CD4-positive, alpha-beta memory T cell (primary cell): ENCODE measurements around the gene ABCC1. TPM values are rescaled to one million over a fixed set of nuclear protein-coding genes. Genes with fewer than 3 reads are reported as not detected.

ENCODE experiments used
- CTCF ChIA-PET: fragments of 350-600 bp; sonication (Branson Sonifier 250); formaldehyde crosslinking; loops from one replicate; lab custom pipeline; 2021; ENCODE audit warnings: inconsistent platforms; ENCODE audit not compliant: partially characterized antibody; lab: Charles Lee
- POLR2A ChIA-PET: fragments of 350-600 bp; sonication (Branson Sonifier 250); formaldehyde crosslinking; loops from one replicate; lab custom pipeline; 2021; ENCODE audit not compliant: partially characterized antibody; lab: Charles Lee
- DNase-seq, 5 donors: peaks; one replicate each; pipeline versions ENCODE4 v3.0.0 to v3.0.0-alpha.2; 2020 to 2022; ENCODE audit warnings: mixed read lengths in 1 of 5
- H3K27ac ChIP-seq: one replicate; pipeline ENCODE4 v1.7.0; 2013; ENCODE audit warnings: low read depth, low read length
- H3K27me3 ChIP-seq: 2 replicates; pipeline ENCODE4 v1.7.0; 2013; ENCODE audit warnings: mild to moderate bottlenecking, low read length, moderate library complexity; ENCODE audit not compliant: insufficient read depth
- H3K36me3 ChIP-seq: 2 replicates; pipeline ENCODE4 v1.7.0; 2013; ENCODE audit warnings: mild to moderate bottlenecking, low read length, moderate library complexity; ENCODE audit not compliant: insufficient read depth
- H3K4me1 ChIP-seq: 2 replicates; pipeline ENCODE4 v1.7.0; 2013; ENCODE audit warnings: mild to moderate bottlenecking, low read length, moderate library complexity; ENCODE audit not compliant: insufficient read depth
- H3K4me3 ChIP-seq, 2 donors: one replicate each; pipeline ENCODE4 v1.7.0; 2013; ENCODE audit warnings: low read length in 2 of 2, mild to moderate bottlenecking in 1 of 2
- H3K9me3 ChIP-seq, 2 donors: one replicate each; pipeline ENCODE4 v1.7.0; 2013; ENCODE audit warnings: low read length in 2 of 2, control low read depth in 1 of 2; ENCODE audit not compliant: control insufficient read depth in 1 of 2
- H3K27ac Mint-ChIP-seq, 7 donors: one replicate each; pipeline ENCODE4 v1.8.0; 2020 to 2021; ENCODE audit warnings: mixed read lengths in 7 of 7, mild to moderate bottlenecking in 6 of 7, inconsistent platforms in 3 of 7, moderate library complexity in 3 of 7
- H3K27me3 Mint-ChIP-seq, 2 donors: one replicate each; pipeline ENCODE4 v1.8.0; 2020 to 2021; ENCODE audit warnings: mixed read lengths in 2 of 2
- H3K36me3 Mint-ChIP-seq, 2 donors: one replicate each; pipeline ENCODE4 v1.8.0; 2020 to 2021; ENCODE audit warnings: mixed read lengths in 2 of 2, inconsistent platforms in 1 of 2, mild to moderate bottlenecking in 1 of 2
- H3K4me1 Mint-ChIP-seq, 4 donors: one replicate each; pipeline ENCODE4 v1.8.0; 2020 to 2021; ENCODE audit warnings: mixed read lengths in 4 of 4, mild to moderate bottlenecking in 1 of 4
- H3K4me3 Mint-ChIP-seq, 8 donors: one replicate each; pipeline ENCODE4 v1.8.0; 2020 to 2021; ENCODE audit warnings: mixed read lengths in 8 of 8, mild to moderate bottlenecking in 7 of 8, moderate library complexity in 6 of 8, inconsistent platforms in 3 of 8
- H3K9me3 Mint-ChIP-seq, 8 donors: one replicate each; pipeline ENCODE4 v1.8.0; 2020 to 2021; ENCODE audit warnings: mixed read lengths in 8 of 8, mild to moderate bottlenecking in 5 of 8, inconsistent platforms in 3 of 8, moderate library complexity in 1 of 8
- intact Hi-C: fragments of 100-400 bp; cut with micrococcal nuclease; formaldehyde crosslinking; loops from one replicate; pipeline ENCODE4 v1.15.1; 2023
- polyA plus RNA-seq, 2 donors: library from polyadenylated mRNA; unstranded; fragments of 300-500 nt; fragmentation: Illumina TruSeq; gene quantifications; one replicate each; pipeline ENCODE4 v1.2.3, GENCODE V29; 2021
- total RNA-seq, 2 experiments: library from RNA; stranded (reverse); gene quantifications; one replicate each; pipeline ENCODE4 v1.2.3, GENCODE V29; 2021

ABCC1 gene
- total and polyA plus RNA-seq, 4 experiments from 2014 or later: 1.9 to 69.9 (median 34.2) TPM

DNA sequence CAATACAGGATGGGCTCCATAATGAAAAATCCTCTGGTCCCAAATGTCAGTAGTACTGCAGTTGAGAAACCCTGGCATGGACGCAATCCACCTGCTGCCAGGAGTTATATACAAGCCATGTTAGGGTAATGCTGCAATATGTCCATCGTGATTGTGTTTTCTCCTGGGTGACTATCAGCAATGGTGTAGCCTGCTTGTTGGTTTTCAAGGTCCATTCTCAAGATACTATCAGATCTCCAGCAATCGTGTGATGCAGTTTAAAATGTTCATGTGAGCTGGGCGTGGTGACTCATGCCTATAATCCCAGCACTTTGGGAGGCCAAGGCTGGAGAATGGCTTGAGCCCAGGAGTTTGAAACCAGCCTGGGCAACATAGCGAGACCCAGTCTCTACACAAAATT is 24.0 kb downstream of the ABCC1 start:
- Histone ChIP-seq H3K27me3 (no peaks in the 10 kb centered on the region), H3K4me3 (no peak overlapping the region), H3K27ac (no peak overlapping the region), H3K36me3 (no peaks in the 10 kb centered on the region), H3K9me3 (no peaks in the 10 kb centered on the region), H3K4me1 (peaks cover 10% of the 10 kb centered on the region)
- peaks cover 0 to 21% (median 13%) of the 10 kb centered on the region in 8 donors for H3K9me3 Mint-ChIP-seq
- intact Hi-C loops: no loop called here
- H3K36me3 Mint-ChIP-seq: peaks cover 39 to 60% of the 10 kb centered on the region in 2 donors
- no peaks in the 10 kb centered on the region for H3K27me3 Mint-ChIP-seq
- ChIA-PET CTCF (no interaction called here), POLR2A (interaction anchor here (0.6 kb wide), 1 partner anchor 23 kb away, joined by 5 read pairs; no protein-coding TSS in a partner anchor)
- H3K4me3 Mint-ChIP-seq: no peak overlapping the region
- H3K27ac Mint-ChIP-seq: no peak overlapping the region
- no peak for DNase-seq
- H3K4me1 Mint-ChIP-seq: peaks cover 20 to 49% (median 40%) of the 10 kb centered on the region in 4 donors

DNA sequence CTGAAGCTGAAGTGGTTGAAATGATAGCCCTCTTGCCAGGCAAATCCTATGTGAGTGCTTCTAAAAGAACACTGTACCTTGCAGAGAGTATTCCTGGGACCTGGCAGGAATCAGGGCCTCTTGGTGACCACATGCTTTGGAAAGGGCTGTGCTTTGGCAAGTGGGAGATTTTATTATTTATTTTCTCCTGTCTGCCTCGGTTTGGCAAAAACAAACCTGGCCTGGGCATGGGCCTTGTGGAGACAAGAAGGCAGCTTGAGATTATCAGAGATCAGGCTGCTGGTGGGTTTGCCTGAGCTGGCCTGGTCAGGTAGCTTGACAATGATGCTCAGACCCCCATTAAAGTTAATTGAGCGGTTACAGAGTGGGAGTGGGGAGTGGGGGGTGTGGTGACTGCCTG is 24.6 kb downstream of the ABCC1 start:
- ChIA-PET CTCF (no interaction called here), POLR2A (interaction anchor here (0.6 kb wide), 1 partner anchor 24 kb away, joined by 5 read pairs; no protein-coding TSS in a partner anchor)

GRCh38 chr16:15975172-15975571 is 25.8 kb downstream of the ABCC1 start:
- H3K9me3 ChIP-seq: peaks cover 0 to 5% of the 10 kb centered on the region in 2 donors
- Mint-ChIP-seq H3K27me3 (no peaks in the 10 kb centered on the region), H3K27ac (peak overlapping the region in 2 of 7 donors; percentile 6 to 43), H3K9me3 (peaks cover 0 to 34% (median 21%) of the 10 kb centered on the region in 8 donors), H3K4me3 (no peak overlapping the region), H3K4me1 (peaks cover 23 to 53% (median 43%) of the 10 kb centered on the region in 4 donors), H3K36me3 (peaks cover 50 to 72% of the 10 kb centered on the region in 2 donors)
- no peaks in the 10 kb centered on the region for H3K36me3 ChIP-seq
- POLR2A ChIA-PET: no interaction called here
- DNase-seq: no peak
- CTCF ChIA-PET: no interaction called here
- no peak overlapping the region for H3K27ac ChIP-seq
- intact Hi-C loops: no loop called here
- no peaks in the 10 kb centered on the region for H3K27me3 ChIP-seq
- H3K4me3 ChIP-seq: no peak overlapping the region
- H3K4me1 ChIP-seq: peaks cover 5% of the 10 kb centered on the region

More for the DNA sequence above, 24.6 kb downstream of the ABCC1 start:
- Mint-ChIP-seq H3K36me3 (peaks cover 43 to 66% of the 10 kb centered on the region in 2 donors), H3K27me3 (no peaks in the 10 kb centered on the region), H3K27ac (peak overlapping the region in 2 of 7 donors; percentile 29 to 43), H3K4me3 (no peak overlapping the region), H3K4me1 (peaks cover 23 to 49% (median 43%) of the 10 kb centered on the region in 4 donors), H3K9me3 (peaks cover 0 to 25% (median 16%) of the 10 kb centered on the region in 8 donors)
- H3K27ac ChIP-seq: no peak overlapping the region
- peaks cover 5% of the 10 kb centered on the region for H3K4me1 ChIP-seq
- H3K9me3 ChIP-seq: no peaks in the 10 kb centered on the region
- H3K36me3 ChIP-seq: no peaks in the 10 kb centered on the region
- no peak overlapping the region for H3K4me3 ChIP-seq
- intact Hi-C loops: no loop called here
- DNase-seq: no peak
- no peaks in the 10 kb centered on the region for H3K27me3 ChIP-seq

GRCh38 chr16:15976225-15976812 is 26.9 kb downstream of the ABCC1 start:
- peak overlapping the region in 5 of 7 donors; percentile 17 to 77 (median 35) for H3K27ac Mint-ChIP-seq
- Histone ChIP-seq H3K9me3 (peaks cover 5 to 7% of the 10 kb centered on the region in 2 donors), H3K4me3 (no peak overlapping the region), H3K27me3 (no peaks in the 10 kb centered on the region), H3K36me3 (peaks cover 2% of the 10 kb centered on the region), H3K27ac (no peak overlapping the region), H3K4me1 (peaks cover 5% of the 10 kb centered on the region)
- no peak for DNase-seq
- H3K9me3 Mint-ChIP-seq: peaks cover 0 to 41% (median 30%) of the 10 kb centered on the region in 8 donors
- H3K4me1 Mint-ChIP-seq: peaks cover 20 to 53% (median 42%) of the 10 kb centered on the region in 4 donors
- POLR2A ChIA-PET: no interaction called here
- no peaks in the 10 kb centered on the region for H3K27me3 Mint-ChIP-seq
- intact Hi-C loops: no loop called here
- CTCF ChIA-PET: interaction anchor here (1.1 kb wide), 1 partner anchor 18 kb away, joined by 3 read pairs; no protein-coding TSS in a partner anchor
- peaks cover 57 to 73% of the 10 kb centered on the region in 2 donors for H3K36me3 Mint-ChIP-seq
- H3K4me3 Mint-ChIP-seq: peak overlapping the region in 1 of 8 donors; percentile 22

DNA sequence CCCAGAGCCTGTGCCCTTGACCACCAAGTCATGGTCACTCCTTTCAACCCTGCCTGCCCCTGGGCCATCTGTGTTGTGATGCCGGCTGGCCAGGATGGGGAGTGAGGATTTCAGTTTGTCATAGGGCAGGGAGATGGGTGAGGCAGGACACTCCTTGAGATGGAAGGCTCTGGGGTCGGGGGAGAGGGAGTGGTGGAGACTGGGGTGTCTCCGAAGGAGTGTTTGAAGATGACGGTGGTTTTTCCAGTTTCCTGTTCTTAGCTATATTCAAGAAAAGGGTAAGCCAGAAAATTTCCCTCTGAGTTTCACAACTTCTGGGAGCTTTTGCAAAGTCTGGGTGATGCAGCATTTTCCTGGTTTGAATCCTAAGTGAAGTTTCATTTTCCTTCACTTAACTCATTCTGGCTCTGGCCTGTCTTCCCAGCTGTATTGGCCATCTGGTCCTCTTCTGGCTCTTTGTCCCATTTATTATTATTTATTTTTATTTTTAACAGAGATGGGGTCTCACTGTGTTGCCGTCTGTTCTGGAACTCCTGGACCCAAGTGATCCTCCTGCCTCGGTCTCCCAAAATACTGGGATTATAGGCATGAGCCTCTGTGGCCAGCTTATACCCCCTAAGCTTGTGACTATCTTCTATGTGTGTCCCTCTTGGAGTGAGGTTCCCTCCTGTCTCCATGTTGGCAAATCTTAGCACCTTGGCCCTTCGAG is 27.7 kb downstream of the ABCC1 start:
- Histone ChIP-seq H3K27ac (no peak overlapping the region), H3K27me3 (no peaks in the 10 kb centered on the region), H3K4me1 (peaks cover 5% of the 10 kb centered on the region), H3K9me3 (peaks cover 6 to 10% of the 10 kb centered on the region in 2 donors), H3K36me3 (peaks cover 5% of the 10 kb centered on the region), H3K4me3 (no peak overlapping the region)
- intact Hi-C loops: no loop called here
- no peak for DNase-seq
- Mint-ChIP-seq H3K27ac (peak overlapping the region in 1 of 7 donors; percentile 35), H3K36me3 (peaks cover 61 to 73% of the 10 kb centered on the region in 2 donors), H3K4me3 (no peak overlapping the region), H3K9me3 (peaks cover 0 to 42% (median 33%) of the 10 kb centered on the region in 8 donors), H3K4me1 (peaks cover 20 to 58% (median 41%) of the 10 kb centered on the region in 4 donors), H3K27me3 (no peaks in the 10 kb centered on the region)
- ChIA-PET CTCF (interaction anchor here (1.1 kb wide), 1 partner anchor 18 kb away, joined by 3 read pairs; no protein-coding TSS in a partner anchor), POLR2A (no interaction called here)

GRCh38 chr16:15979801-15980200 is 30.4 kb downstream of the ABCC1 start:
- Histone ChIP-seq H3K4me3 (no peak overlapping the region), H3K36me3 (peaks cover 5% of the 10 kb centered on the region), H3K9me3 (peaks cover 6 to 10% of the 10 kb centered on the region in 2 donors), H3K4me1 (peaks cover 5% of the 10 kb centered on the region), H3K27me3 (no peaks in the 10 kb centered on the region), H3K27ac (no peak overlapping the region)
- no peak overlapping the region for H3K4me3 Mint-ChIP-seq
- H3K27ac Mint-ChIP-seq: peak overlapping the region in 2 of 7 donors; percentile 25 to 40
- peaks cover 0 to 43% (median 31%) of the 10 kb centered on the region in 8 donors for H3K9me3 Mint-ChIP-seq
- H3K36me3 Mint-ChIP-seq: peaks cover 61 to 64% of the 10 kb centered on the region in 2 donors
- DNase-seq: no peak
- POLR2A ChIA-PET: no interaction called here
- H3K27me3 Mint-ChIP-seq: no peaks in the 10 kb centered on the region
- H3K4me1 Mint-ChIP-seq: peaks cover 29 to 63% (median 45%) of the 10 kb centered on the region in 4 donors
- intact Hi-C loops: no loop called here
- CTCF ChIA-PET: no interaction called here

GRCh38 chr16:15980329-15980728 is 30.9 kb downstream of the ABCC1 start:
- Mint-ChIP-seq H3K4me1 (peaks cover 26 to 59% (median 40%) of the 10 kb centered on the region in 4 donors), H3K27me3 (no peaks in the 10 kb centered on the region), H3K4me3 (no peak overlapping the region), H3K36me3 (peaks cover 61 to 64% of the 10 kb centered on the region in 2 donors), H3K9me3 (peaks cover 0 to 43% (median 31%) of the 10 kb centered on the region in 8 donors), H3K27ac (peak overlapping the region in 3 of 7 donors; percentile 0 to 40 (median 7))
- intact Hi-C loops: no loop called here
- ChIA-PET POLR2A (no interaction called here), CTCF (no interaction called here)
- Histone ChIP-seq H3K27me3 (no peaks in the 10 kb centered on the region), H3K4me1 (peaks cover 5% of the 10 kb centered on the region), H3K27ac (no peak overlapping the region), H3K9me3 (peaks cover 6 to 10% of the 10 kb centered on the region in 2 donors), H3K36me3 (peaks cover 5% of the 10 kb centered on the region), H3K4me3 (no peak overlapping the region)
- no peak for DNase-seq
